Spleen (tissue), 7 donors: ENCODE measurements around the gene SPATA1.

Experiments used
- CTCF ChIP-seq, 11 experiments: fragments of 200-600 bp in 7 of 11; fragments of 450-650 bp in 4 of 11; sonication (generic) in 4 of 11; IDR thresholded peaks in 8 of 11; conservative IDR thresholded peaks in 3 of 11; 1 replicate in 7 of 11; 2 replicates in 4 of 11; pipeline versions ENCODE4 v1.4.0 to v1.8.0; 2016 to 2021; ENCODE audit warnings: antibody characterized with exemption in 11 of 11, inconsistent platforms in 4 of 11, mild to moderate bottlenecking in 1 of 11
- POLR2AphosphoS5 ChIP-seq, 3 donors: sonication (generic); formaldehyde crosslinking; IDR thresholded peaks; one replicate each; pipeline ENCODE4 v1.5.1; 2017; ENCODE audit warnings: antibody characterized with exemption in 3 of 3
- donor health status: DM: no; HTN: no; CAD: no; lungs with moderate emphysema.
- donor health status: DM: no; HTN: no; CAD: no.
- donor health status: DM: no; HTN: no; CAD: no.

GRCh38 chr1:84497631-84498275, 8.4 kb upstream of the SPATA1 start:
- TF ChIP-seq POLR2AphosphoS5 (IDR thresholded peaks at IDR 0.05) = no peak
- TF ChIP-seq CTCF (IDR thresholded peaks at IDR 0.05 in 8 of 11, conservative IDR thresholded peaks at IDR 0.05 in 3 of 11) = no peak
